Thyroid gland (tissue), 4 donors: ENCODE data around the gene HTRA3. TPM values are rescaled to one million over a fixed set of nuclear protein-coding genes. Genes with fewer than 3 reads are reported as not detected.

ENCODE experiments used
- DNase-seq, 2 donors: peaks; one replicate each; pipeline ENCODE4 v3.0.0-alpha.2; 2019
- H3K27ac ChIP-seq, 3 donors: fragments of 200-600 bp; sonication (generic); 1 replicate in 2 of 3; 2 replicates in 1 of 3; pipeline ENCODE4 v1.5.1; 2016 to 2019; ENCODE audit warnings: mild to moderate bottlenecking in 1 of 3, moderate library complexity in 1 of 3
- H3K27me3 ChIP-seq: fragments of 200-600 bp; sonication (generic); one replicate; pipeline ENCODE4 v1.5.1; 2019
- H3K36me3 ChIP-seq, 2 donors: fragments of 200-600 bp; sonication (generic); one replicate each; pipeline ENCODE4 v1.5.1; 2016 to 2019
- H3K4me1 ChIP-seq, 2 donors: fragments of 200-600 bp; sonication (generic); one replicate each; pipeline ENCODE4 v1.5.1; 2017 to 2019
- H3K4me3 ChIP-seq, 3 donors: fragments of 200-600 bp; sonication (generic); replicated peaks in 1 of 3; 1 replicate in 2 of 3; 2 replicates in 1 of 3; pipeline ENCODE4 v1.5.1; 2016; ENCODE audit warnings: mild to moderate bottlenecking in 1 of 3
- H3K9me3 ChIP-seq: fragments of 200-600 bp; sonication (generic); one replicate; pipeline ENCODE4 v1.5.1; 2017
- POLR2A ChIP-seq, 2 donors: fragments of 450-650 bp; IDR thresholded peaks; one replicate each; pipeline ENCODE4 v1.6.1; 2017; ENCODE audit warnings: antibody characterized with exemption in 2 of 2, mild to moderate bottlenecking in 2 of 2, moderate library complexity in 1 of 2
- WGBS, 2 donors: methylation state at CpG; one replicate each; pipeline ENCODE4 v1.1.5; 2017; 5-methylcytosine and 5-hydroxymethylcytosine counted together
- intact Hi-C: fragments of 100-400 bp; cut with DNase I; formaldehyde crosslinking; loops from one replicate; pipeline ENCODE4 v1.15.1; 2023
- total RNA-seq, 4 donors: library from RNA; depleted of rRNA; stranded (reverse); fragments of >200 nt; gene quantifications; one replicate each; pipeline ENCODE4 v1.2.3, GENCODE V29; 2016
- TF ChIP-seq, protein P1 (sequence below), 6 experiments: fragments of 200-600 bp in 3 of 6; fragments of 450-650 bp in 3 of 6; sonication (generic) in 3 of 6; IDR thresholded peaks; one replicate each; pipeline ENCODE4 v1.5.1; 2016 to 2019; ENCODE audit warnings: antibody characterized with exemption in 6 of 6, mild to moderate bottlenecking in 2 of 6, inconsistent platforms in 1 of 6, moderate library complexity in 1 of 6

The HTRA3 gene
- total RNA-seq, 4 donors from 2014 or later, result 6.9 to 38.3 (median 14.0) TPM

DNA sequence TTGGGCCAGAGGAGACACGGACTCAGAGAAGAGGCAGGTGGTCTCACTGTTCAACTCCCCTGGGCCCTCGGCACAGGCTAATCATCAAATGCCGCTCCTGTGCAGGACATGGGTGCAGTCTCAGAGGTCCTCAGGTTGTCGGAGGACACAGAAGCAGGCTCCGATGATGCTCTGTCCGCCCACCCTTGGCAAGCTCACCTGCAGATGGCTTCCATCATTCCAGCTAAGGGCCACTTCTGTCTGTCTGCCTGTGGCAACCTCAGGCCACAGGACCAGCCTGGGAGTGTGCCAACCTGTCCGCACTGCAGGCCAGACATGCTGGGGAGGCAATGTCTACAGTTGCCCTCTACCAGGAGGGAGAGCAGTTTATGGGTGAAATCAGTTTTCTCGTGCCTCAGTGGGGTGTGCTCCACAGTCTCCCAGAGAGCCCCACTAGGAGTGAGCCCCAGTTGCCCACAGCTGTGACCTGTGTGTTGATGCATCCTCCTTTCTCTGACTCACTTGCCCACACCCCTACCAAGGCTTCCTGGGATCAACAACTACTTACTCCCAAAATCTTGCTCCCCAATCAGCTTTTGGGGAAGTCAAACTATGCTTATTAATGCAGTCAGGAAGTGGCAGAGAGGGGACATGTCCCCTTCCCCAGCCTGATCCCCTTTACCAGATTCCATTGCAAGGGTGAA, 55.9 kb downstream of the HTRA3 start:
- H3K27ac ChIP-seq, result no peak overlapping the region
- DNase-seq, result no peak
- no peak overlapping the region for H3K4me3 ChIP-seq
- WGBS, 2 donors, result 89 to 97% methylated on average over 5 to 8 of the region's 8 CpGs
- no peaks in the 10 kb centered on the region for H3K36me3 ChIP-seq
- H3K4me1 ChIP-seq, result peaks cover under 1 to 15% of the 10 kb centered on the region in 2 donors
- intact Hi-C loops, result no loop called here
- no peaks in the 10 kb centered on the region for H3K27me3 ChIP-seq
- TF ChIP-seq POLR2A (IDR thresholded peaks at IDR 0.05), result no peak
- TF ChIP-seq, protein P1, sequence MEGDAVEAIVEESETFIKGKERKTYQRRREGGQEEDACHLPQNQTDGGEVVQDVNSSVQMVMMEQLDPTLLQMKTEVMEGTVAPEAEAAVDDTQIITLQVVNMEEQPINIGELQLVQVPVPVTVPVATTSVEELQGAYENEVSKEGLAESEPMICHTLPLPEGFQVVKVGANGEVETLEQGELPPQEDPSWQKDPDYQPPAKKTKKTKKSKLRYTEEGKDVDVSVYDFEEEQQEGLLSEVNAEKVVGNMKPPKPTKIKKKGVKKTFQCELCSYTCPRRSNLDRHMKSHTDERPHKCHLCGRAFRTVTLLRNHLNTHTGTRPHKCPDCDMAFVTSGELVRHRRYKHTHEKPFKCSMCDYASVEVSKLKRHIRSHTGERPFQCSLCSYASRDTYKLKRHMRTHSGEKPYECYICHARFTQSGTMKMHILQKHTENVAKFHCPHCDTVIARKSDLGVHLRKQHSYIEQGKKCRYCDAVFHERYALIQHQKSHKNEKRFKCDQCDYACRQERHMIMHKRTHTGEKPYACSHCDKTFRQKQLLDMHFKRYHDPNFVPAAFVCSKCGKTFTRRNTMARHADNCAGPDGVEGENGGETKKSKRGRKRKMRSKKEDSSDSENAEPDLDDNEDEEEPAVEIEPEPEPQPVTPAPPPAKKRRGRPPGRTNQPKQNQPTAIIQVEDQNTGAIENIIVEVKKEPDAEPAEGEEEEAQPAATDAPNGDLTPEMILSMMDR (IDR thresholded peaks at IDR 0.05), result no peak
- H3K9me3 ChIP-seq, result no peaks in the 10 kb centered on the region

DNA sequence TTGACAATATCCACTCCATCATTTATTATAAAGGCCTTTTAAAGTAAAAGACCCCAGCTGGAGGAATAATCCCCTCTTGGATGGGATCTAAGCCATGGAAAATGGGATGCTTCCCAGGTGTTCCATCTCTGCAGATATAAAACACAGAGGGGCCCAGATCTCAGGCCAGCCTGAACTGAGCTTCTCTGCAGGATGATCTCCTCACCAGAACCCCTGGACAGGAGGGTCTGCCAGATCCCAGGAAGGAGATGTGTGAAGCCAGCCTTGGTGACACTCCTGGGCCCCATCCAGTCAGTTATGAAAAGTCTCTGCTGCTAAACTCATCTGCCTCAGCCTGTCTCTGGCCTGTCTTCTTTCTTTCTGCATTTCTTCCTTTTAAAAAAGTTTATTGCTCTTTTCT, 56.7 kb downstream of the HTRA3 start:
- Histone ChIP-seq H3K9me3 (no peaks in the 10 kb centered on the region), H3K36me3 (no peaks in the 10 kb centered on the region), H3K4me1 (peaks cover 3 to 22% of the 10 kb centered on the region in 2 donors), H3K27me3 (no peaks in the 10 kb centered on the region), H3K27ac (no peak overlapping the region), H3K4me3 (no peak overlapping the region)
- intact Hi-C loops, result no loop called here
- DNase-seq, result no peak
- TF ChIP-seq, protein P1 (IDR thresholded peaks at IDR 0.05), result no peak
- no peak for TF ChIP-seq POLR2A (IDR thresholded peaks at IDR 0.05)

DNA sequence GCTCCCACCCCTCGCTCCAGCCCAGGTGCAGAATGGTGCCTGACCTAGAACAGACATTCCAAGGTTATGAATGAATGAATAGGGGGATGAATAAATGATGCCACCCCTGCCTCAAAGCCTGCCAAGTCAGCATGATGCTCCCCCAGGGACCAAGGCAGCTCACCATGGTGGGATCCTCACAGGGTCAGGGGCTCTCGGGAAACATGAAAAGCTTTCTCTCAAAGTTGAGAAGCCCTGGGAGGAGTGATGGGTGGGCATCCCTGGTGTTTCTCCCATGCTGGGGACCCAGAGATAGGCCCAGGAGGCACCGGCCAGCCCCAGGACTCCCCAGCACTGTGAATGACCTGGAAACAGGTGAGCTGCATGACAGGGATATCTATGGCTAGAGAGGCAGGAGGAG, 58.9 kb downstream of the HTRA3 start:
- DNase-seq, result no peak
- WGBS, 2 donors, result 85 to 97% methylated on average over 3 of the region's 3 CpGs
- no peak for TF ChIP-seq POLR2A (IDR thresholded peaks at IDR 0.05)
- TF ChIP-seq, protein P1 (IDR thresholded peaks at IDR 0.05), result no peak
- no peak overlapping the region for H3K4me3 ChIP-seq
- intact Hi-C loops, result no loop called here
- no peak overlapping the region for H3K27ac ChIP-seq
- peaks cover 14 to 37% of the 10 kb centered on the region in 2 donors for H3K4me1 ChIP-seq
- no peaks in the 10 kb centered on the region for H3K9me3 ChIP-seq
- no peaks in the 10 kb centered on the region for H3K27me3 ChIP-seq
- no peaks in the 10 kb centered on the region for H3K36me3 ChIP-seq

DNA sequence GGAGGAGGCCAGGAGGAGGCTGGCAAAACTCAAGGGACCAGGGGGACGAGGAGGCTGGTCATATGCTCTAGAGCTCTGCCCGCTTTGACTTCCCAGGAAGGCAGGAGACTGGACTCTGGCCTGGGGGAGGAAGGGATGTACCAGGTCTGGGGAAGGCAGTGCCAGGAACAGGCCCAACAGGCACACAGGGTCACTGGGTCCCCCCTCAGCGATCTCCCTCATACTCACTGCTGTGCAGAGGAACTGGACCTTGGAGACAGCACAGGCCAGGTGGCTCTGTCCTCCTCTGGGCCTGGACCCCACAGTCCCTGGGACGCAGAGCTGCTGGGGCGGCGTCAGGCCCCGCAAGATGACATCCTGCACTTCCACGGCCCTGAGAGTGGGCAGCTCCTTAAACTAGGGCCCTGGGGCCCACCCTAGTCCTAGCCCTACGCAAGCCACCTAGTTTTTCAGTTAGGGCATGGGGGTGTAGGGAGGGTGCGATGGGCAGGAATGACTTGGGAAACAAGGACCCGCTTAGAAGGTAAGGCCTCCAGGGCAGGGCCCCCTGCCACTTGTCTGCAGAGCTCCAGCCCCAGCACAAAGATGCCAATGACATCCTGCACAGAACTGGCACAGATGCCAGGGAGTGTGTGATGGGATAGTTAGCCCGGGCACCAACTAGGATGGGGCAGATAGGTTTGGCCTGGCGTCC, 59.5 kb downstream of the HTRA3 start:
- DNase-seq, result no peak
- TF ChIP-seq, protein P1 (IDR thresholded peaks at IDR 0.05), result no peak
- no peak for TF ChIP-seq POLR2A (IDR thresholded peaks at IDR 0.05)
- WGBS, 2 donors, result 88 to 91% methylated on average over 8 to 13 of the region's 13 CpGs
- intact Hi-C loops, result no loop called here
- Histone ChIP-seq H3K27me3 (no peaks in the 10 kb centered on the region), H3K4me1 (peaks cover 17 to 43% of the 10 kb centered on the region in 2 donors), H3K36me3 (no peaks in the 10 kb centered on the region), H3K9me3 (no peaks in the 10 kb centered on the region), H3K4me3 (no peak overlapping the region), H3K27ac (no peak overlapping the region)

DNA sequence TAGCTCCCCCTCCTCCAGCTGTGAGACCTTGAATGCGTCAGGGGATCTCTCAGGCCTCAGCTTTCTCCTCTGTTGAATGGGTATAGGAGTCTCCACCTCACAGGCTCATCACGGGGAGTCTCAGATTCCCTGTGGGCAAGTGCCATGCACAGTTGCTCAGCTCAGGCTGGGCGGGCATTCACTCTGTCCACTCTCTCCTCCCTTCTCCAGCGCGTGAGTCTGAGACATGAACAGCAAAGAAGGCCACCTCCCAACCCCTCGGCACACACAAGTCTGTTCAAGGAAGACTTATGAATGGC, 60.0 kb downstream of the HTRA3 start:
- Histone ChIP-seq H3K4me3 (no peak overlapping the region), H3K4me1 (peaks cover 18 to 44% of the 10 kb centered on the region in 2 donors), H3K36me3 (no peaks in the 10 kb centered on the region), H3K27me3 (no peaks in the 10 kb centered on the region), H3K9me3 (no peaks in the 10 kb centered on the region), H3K27ac (no peak overlapping the region)
- no peak for DNase-seq
- TF ChIP-seq, protein P1 (IDR thresholded peaks at IDR 0.05), result no peak
- TF ChIP-seq POLR2A (IDR thresholded peaks at IDR 0.05), result no peak
- 50 to 100% methylated on average over 2 of the region's 6 CpGs for WGBS, 2 donors
- intact Hi-C loops, result no loop called here
